ENCODE results near the gene CISD3. TPM values are rescaled to one million over a fixed set of nuclear protein-coding genes. Genes with fewer than 3 reads are reported as not detected.

The CISD3 gene
- total and polyA plus RNA-seq, 10 of the 15 experiments (the other 5 are each of a cell fraction or from before 2014, with no cell fraction given) = 2.6 to 38.1 (median 8.1) TPM

DNA sequence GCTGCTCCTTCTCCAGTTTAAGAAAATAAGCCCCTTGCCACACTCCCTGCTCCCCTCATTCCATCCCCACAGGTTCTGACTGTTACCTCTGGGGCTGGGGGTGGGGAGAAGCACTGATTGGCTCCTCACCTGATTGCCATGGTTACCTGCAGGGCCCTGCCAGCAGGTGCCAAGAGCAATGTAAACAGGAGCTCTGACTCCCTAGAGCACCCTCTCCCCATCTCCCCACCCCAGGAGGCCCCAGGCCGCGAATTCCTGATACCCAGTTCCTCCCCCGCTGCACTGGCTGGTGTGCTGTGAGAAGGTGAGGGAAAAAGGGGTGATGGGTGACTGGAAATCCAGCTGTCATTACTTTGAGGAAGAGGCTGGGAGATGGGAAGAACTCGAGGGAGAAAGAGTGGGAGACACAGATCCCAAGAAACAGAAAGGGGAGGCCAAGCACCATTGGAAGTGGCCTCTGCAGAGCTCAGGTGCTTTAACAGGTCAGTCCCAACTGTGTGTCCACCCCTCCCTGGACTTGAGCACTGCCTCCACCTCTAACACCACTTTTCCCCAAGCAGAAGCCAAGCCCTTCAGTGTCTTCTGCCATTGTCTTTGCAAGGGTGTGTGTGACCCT, 13.5 kb downstream of the CISD3 start:
- ChIA-PET SMC1A (ENCODE audit: uncharacterized antibody, unreplicated experiment) (interaction anchor here (1.1 kb wide), 1 partner anchor 67 kb away, joined by 3 read pairs; no protein-coding TSS in a partner anchor), POLR2A (interaction anchor here (0.7 to 1.7 kb wide), 3 partner anchors 10 to 62 kb away, joined by 3 to 5 read pairs (median 3); no protein-coding TSS in a partner anchor), CTCF (interaction anchor here (0.7 to 4.1 kb wide), 4 partner anchors 8 to 67 kb away, joined by 3 to 47 read pairs (median 14); no protein-coding TSS in a partner anchor), RAD21 (ENCODE audit: unreplicated experiment) (interaction anchor here (1.3 kb wide), 1 partner anchor 66 kb away, joined by 4 read pairs; no protein-coding TSS in a partner anchor)
- peaks cover 43% of the 10 kb centered on the region for H3K79me2 ChIP-seq (ENCODE audit: control insufficient read depth, insufficient read depth, low read length)
- no peak for DNase-seq (ENCODE audit: low read depth, low spot score)
- H3K27ac ChIP-seq (ENCODE audit: control insufficient read depth, insufficient read depth) = no peak overlapping the region
- ATAC-seq = no peak
- peak overlapping the region; percentile 31 for H3K4me2 ChIP-seq (ENCODE audit: control insufficient read depth, insufficient read depth)
- intact Hi-C loops (cut with micrococcal nuclease; ENCODE audit: unreplicated experiment) = no loop called here
- BruUV-seq (replicated peaks) = no TSS peak
- in situ Hi-C loops (cut with MboI) = no loop called here
- no peak overlapping the region for H3K4me3 ChIP-seq
- H2AFZ ChIP-seq (ENCODE audit: control insufficient read depth, low read depth, low read length) = no peak overlapping the region
- WGBS (ENCODE audit: insufficient coverage, insufficient replicate concordance, low lambda C conversion rate, missing lambda C conversion rate) = 41% methylated on average over 4 of the region's 4 CpGs
- H3K9me3 ChIP-seq (replicated peaks; ENCODE audit: control insufficient read depth, insufficient read depth, low read length) = no peaks in the 10 kb centered on the region
- TF ChIP-seq GATAD2B (conservative IDR thresholded peaks at IDR 0.05; ENCODE audit: low read depth) (no peak), CBX3 (IDR thresholded peaks at IDR 0.05; ENCODE audit: borderline replicate concordance, low read depth) (no peak), POLR2AphosphoS5 (IDR thresholded peaks at IDR 0.05; ENCODE audit: low read length) (no peak), CBX5 (IDR thresholded peaks at IDR 0.05; ENCODE audit: low read depth) (no peak)
- H3K36me3 ChIP-seq (ENCODE audit: control insufficient read depth in 2 of 2, insufficient read depth in 2 of 2, low read length in 1 of 2) = peaks cover under 1 to 5% of the 10 kb centered on the region in 2 experiments; a peak in 3 of 4 replicates
- no peaks in the 10 kb centered on the region for H4K20me1 ChIP-seq (ENCODE audit: control insufficient read depth, insufficient read depth)
- no peak overlapping the region for H3K9ac ChIP-seq (ENCODE audit: control insufficient read depth, insufficient read depth, low read length)
- H3K4me1 ChIP-seq (ENCODE audit: control insufficient read depth, insufficient read depth, low read length) = peaks cover 25% of the 10 kb centered on the region
- no peaks in the 10 kb centered on the region; a peak in 1 of 4 replicates for H3K27me3 ChIP-seq (replicated peaks in 1 of 2; ENCODE audit: control insufficient read depth in 2 of 2, insufficient read depth in 2 of 2, low read length in 1 of 2)
- no peak for FAIRE-seq

GRCh38 chr17:38745545-38745944, 15.4 kb downstream of the CISD3 start:
- peaks cover 43% of the 10 kb centered on the region for H3K79me2 ChIP-seq (ENCODE audit: control insufficient read depth, insufficient read depth, low read length)
- DNase-seq (ENCODE audit: low read depth, low spot score) = no peak
- no peak for FAIRE-seq
- no peaks in the 10 kb centered on the region; a peak in 1 of 4 replicates for H3K27me3 ChIP-seq (replicated peaks in 1 of 2; ENCODE audit: control insufficient read depth in 2 of 2, insufficient read depth in 2 of 2, low read length in 1 of 2)
- H3K4me3 ChIP-seq = peak overlapping the region; percentile 95; the same call in 1 of the 2 replicates
- ChIA-PET SMC1A (ENCODE audit: uncharacterized antibody, unreplicated experiment) (interaction anchor here (1.4 to 1.8 kb wide), 5 partner anchors 41 to 408 kb away, joined by 3 to 6 read pairs (median 4); partner anchors contain the start of gene MLLT6), POLR2A (interaction anchor here (1.0 kb wide), 1 partner anchor 39 kb away, joined by 3 read pairs; no protein-coding TSS in a partner anchor), RAD21 (ENCODE audit: unreplicated experiment) (interaction anchor here (0.9 to 1.8 kb wide), 4 partner anchors 10 to 78 kb away, joined by 3 to 8 read pairs (median 4); no protein-coding TSS in a partner anchor), CTCF (interaction anchor here (0.6 to 4.1 kb wide), 3 partner anchors 10 to 1347 kb away, joined by 4 to 47 read pairs (median 23); no protein-coding TSS in a partner anchor)
- no TSS peak for BruUV-seq (replicated peaks)
- H3K9ac ChIP-seq (ENCODE audit: control insufficient read depth, insufficient read depth, low read length) = no peak overlapping the region
- H2AFZ ChIP-seq (ENCODE audit: control insufficient read depth, low read depth, low read length) = no peak overlapping the region
- intact Hi-C loops (cut with micrococcal nuclease; ENCODE audit: unreplicated experiment) = no loop called here
- H3K4me2 ChIP-seq (ENCODE audit: control insufficient read depth, insufficient read depth) = peak overlapping the region; percentile 81
- no peaks in the 10 kb centered on the region for H3K36me3 ChIP-seq (ENCODE audit: control insufficient read depth in 2 of 2, insufficient read depth in 2 of 2, low read length in 1 of 2)
- H3K9me3 ChIP-seq (replicated peaks; ENCODE audit: control insufficient read depth, insufficient read depth, low read length) = no peaks in the 10 kb centered on the region
- in situ Hi-C loops (cut with MboI) = no loop called here
- peaks cover 37% of the 10 kb centered on the region for H3K4me1 ChIP-seq (ENCODE audit: control insufficient read depth, insufficient read depth, low read length)
- H4K20me1 ChIP-seq (ENCODE audit: control insufficient read depth, insufficient read depth) = no peaks in the 10 kb centered on the region
- H3K27ac ChIP-seq (ENCODE audit: control insufficient read depth, insufficient read depth) = peak overlapping the region; percentile 34; the same call in 1 of the 2 replicates
- no peak for TF ChIP-seq NFXL1 (IDR thresholded peaks at IDR 0.05; ENCODE audit: borderline replicate concordance)
- TF ChIP-seq SMAD1 (IDR thresholded peaks at IDR 0.05; ENCODE audit: low read depth, partially characterized antibody) = peak; percentile 46
- TF ChIP-seq DPF2 (IDR thresholded peaks at IDR 0.05) = 0 out of 2 replicates have a peak, but pooled peaks have one; percentile 30
- peak; percentile 17; the same call in 1 of the 2 replicates for TF ChIP-seq IKZF1 (conservative IDR thresholded peaks at IDR 0.05)
- 48% methylated on average over 4 of the region's 4 CpGs for WGBS (ENCODE audit: insufficient coverage, insufficient replicate concordance, low lambda C conversion rate, missing lambda C conversion rate)
- ATAC-seq = no peak

Data from GM12878 (cell line).